Progenitor cell of endocrine pancreas (in vitro differentiated cells): ENCODE results near the gene ERBB2. TPM values are rescaled to one million over a fixed set of nuclear protein-coding genes. Genes with fewer than 3 reads are reported as not detected.

Experiments
- DNase-seq: peaks from one replicate; pipeline ENCODE4 v3.0.0; 2021; ENCODE audit warnings: low spot score; ENCODE audit not compliant: unreplicated experiment
- H3K27ac Mint-ChIP-seq: 2 replicates; pipeline ENCODE4 v1.8.0; 2021; ENCODE audit warnings: mild to moderate bottlenecking, moderate library complexity, mixed read lengths
- H3K27me3 Mint-ChIP-seq: 2 replicates; pipeline ENCODE4 v1.8.0; 2021; ENCODE audit warnings: mixed read lengths
- H3K36me3 Mint-ChIP-seq: 2 replicates; pipeline ENCODE4 v1.8.0; 2022; ENCODE audit warnings: mixed read lengths; ENCODE audit not compliant: insufficient read depth
- H3K4me1 Mint-ChIP-seq: 2 replicates; pipeline ENCODE4 v1.8.0; 2021; ENCODE audit warnings: low read depth, mixed read lengths
- H3K4me3 Mint-ChIP-seq: 2 replicates; pipeline ENCODE4 v1.8.0; 2021; ENCODE audit warnings: low read depth, mild to moderate bottlenecking, moderate library complexity, mixed read lengths
- H3K9me3 Mint-ChIP-seq: 2 replicates; pipeline ENCODE4 v1.8.0; 2021; ENCODE audit warnings: low read depth, mixed read lengths
- CTCF ChIP-seq: fragments of 200-600 bp; sonication (generic); IDR thresholded peaks from one replicate; pipeline ENCODE4 v1.5.0; 2021; ENCODE audit warnings: antibody characterized with exemption, mild to moderate bottlenecking; ENCODE audit not compliant: unreplicated experiment
- total RNA-seq: library from RNA; stranded (reverse); gene quantifications from 2 replicates; pipeline ENCODE4 v1.2.1, GENCODE V29; 2021

ERBB2 gene
- total RNA-seq, 1 donor from 2014 or later, result 152 TPM

GRCh38 chr17:39765175-39765574, 65.3 kb downstream of the ERBB2 start:
- H3K4me3 Mint-ChIP-seq, result no peak overlapping the region
- peaks cover 45% of the 10 kb centered on the region for H3K27me3 Mint-ChIP-seq
- no peak overlapping the region for H3K27ac Mint-ChIP-seq
- H3K4me1 Mint-ChIP-seq, result peaks cover 2% of the 10 kb centered on the region
- TF ChIP-seq CTCF, result no peak
- no peaks in the 10 kb centered on the region for H3K9me3 Mint-ChIP-seq
- no peak for DNase-seq
- H3K36me3 Mint-ChIP-seq, result no peaks in the 10 kb centered on the region

GRCh38 chr17:39765766-39766165, 65.9 kb downstream of the ERBB2 start:
- Mint-ChIP-seq H3K9me3 (no peaks in the 10 kb centered on the region), H3K27ac (no peak overlapping the region), H3K36me3 (no peaks in the 10 kb centered on the region), H3K4me3 (no peak overlapping the region), H3K27me3 (peaks cover 45% of the 10 kb centered on the region), H3K4me1 (peaks cover 3% of the 10 kb centered on the region)
- no peak for DNase-seq
- no peak for TF ChIP-seq CTCF

- H3K27ac Mint-ChIP-seq, result no peak overlapping the region
- H3K27me3 Mint-ChIP-seq, result peaks cover 47% of the 10 kb centered on the region
- no peak overlapping the region for H3K4me3 Mint-ChIP-seq
- no peaks in the 10 kb centered on the region for H3K36me3 Mint-ChIP-seq
- H3K4me1 Mint-ChIP-seq, result peaks cover 3% of the 10 kb centered on the region
- no peak for TF ChIP-seq CTCF
- DNase-seq, result no peak
- H3K9me3 Mint-ChIP-seq, result no peaks in the 10 kb centered on the region
Observed at GRCh38 chr17:39767147-39767546, 67.3 kb downstream of the ERBB2 start.

- Mint-ChIP-seq H3K27me3 (peaks cover 44% of the 10 kb centered on the region), H3K4me3 (no peak overlapping the region), H3K9me3 (no peaks in the 10 kb centered on the region), H3K27ac (no peak overlapping the region), H3K36me3 (no peaks in the 10 kb centered on the region), H3K4me1 (peaks cover 5% of the 10 kb centered on the region)
- no peak for DNase-seq
- TF ChIP-seq CTCF, result no peak
Observed at GRCh38 chr17:39769974-39770587, 70.2 kb downstream of the ERBB2 start.

GRCh38 chr17:39772415-39772814, 72.6 kb downstream of the ERBB2 start:
- no peak overlapping the region for H3K27ac Mint-ChIP-seq

More at GRCh38 chr17:39772415-39772814, 72.6 kb downstream of the ERBB2 start:
- Mint-ChIP-seq H3K4me1 (peaks cover 5% of the 10 kb centered on the region), H3K9me3 (no peaks in the 10 kb centered on the region), H3K27me3 (peaks cover 25% of the 10 kb centered on the region), H3K36me3 (no peaks in the 10 kb centered on the region), H3K4me3 (no peak overlapping the region)
- no peak for DNase-seq
- no peak for TF ChIP-seq CTCF
